ENCODE measurements around the gene PIGK.

Gene PIGK

DNA sequence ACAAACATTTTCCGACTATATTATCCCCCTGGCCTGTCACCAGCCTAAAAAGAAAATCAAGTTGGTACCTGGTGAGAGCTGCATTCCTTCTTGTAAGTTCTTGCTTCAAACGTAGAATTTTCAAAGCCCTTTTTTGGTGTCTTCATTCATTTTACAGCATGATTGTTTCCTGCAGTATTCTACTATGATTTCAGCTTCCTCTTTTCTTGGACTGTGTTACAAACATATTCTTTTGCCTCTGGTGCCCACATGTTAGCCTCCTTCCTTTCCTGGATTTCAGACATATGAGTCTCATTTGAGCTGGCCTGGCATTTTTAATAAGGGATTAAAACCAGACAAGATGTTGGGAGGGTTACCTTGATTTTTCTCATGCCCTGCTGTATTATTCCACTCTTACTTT is 142.5 kb downstream of the PIGK start:
- TF ChIP-seq, protein P1, sequence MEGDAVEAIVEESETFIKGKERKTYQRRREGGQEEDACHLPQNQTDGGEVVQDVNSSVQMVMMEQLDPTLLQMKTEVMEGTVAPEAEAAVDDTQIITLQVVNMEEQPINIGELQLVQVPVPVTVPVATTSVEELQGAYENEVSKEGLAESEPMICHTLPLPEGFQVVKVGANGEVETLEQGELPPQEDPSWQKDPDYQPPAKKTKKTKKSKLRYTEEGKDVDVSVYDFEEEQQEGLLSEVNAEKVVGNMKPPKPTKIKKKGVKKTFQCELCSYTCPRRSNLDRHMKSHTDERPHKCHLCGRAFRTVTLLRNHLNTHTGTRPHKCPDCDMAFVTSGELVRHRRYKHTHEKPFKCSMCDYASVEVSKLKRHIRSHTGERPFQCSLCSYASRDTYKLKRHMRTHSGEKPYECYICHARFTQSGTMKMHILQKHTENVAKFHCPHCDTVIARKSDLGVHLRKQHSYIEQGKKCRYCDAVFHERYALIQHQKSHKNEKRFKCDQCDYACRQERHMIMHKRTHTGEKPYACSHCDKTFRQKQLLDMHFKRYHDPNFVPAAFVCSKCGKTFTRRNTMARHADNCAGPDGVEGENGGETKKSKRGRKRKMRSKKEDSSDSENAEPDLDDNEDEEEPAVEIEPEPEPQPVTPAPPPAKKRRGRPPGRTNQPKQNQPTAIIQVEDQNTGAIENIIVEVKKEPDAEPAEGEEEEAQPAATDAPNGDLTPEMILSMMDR (conservative IDR thresholded peaks at IDR 0.05; ENCODE audit: control insufficient read depth, insufficient read depth, low read depth, low read length): no peak
- no peak overlapping the region for H3K4me3 ChIP-seq (ENCODE audit: control insufficient read depth, low read depth, low read length)
- DNase-seq (ENCODE audit: low read depth): no peak

DNA sequence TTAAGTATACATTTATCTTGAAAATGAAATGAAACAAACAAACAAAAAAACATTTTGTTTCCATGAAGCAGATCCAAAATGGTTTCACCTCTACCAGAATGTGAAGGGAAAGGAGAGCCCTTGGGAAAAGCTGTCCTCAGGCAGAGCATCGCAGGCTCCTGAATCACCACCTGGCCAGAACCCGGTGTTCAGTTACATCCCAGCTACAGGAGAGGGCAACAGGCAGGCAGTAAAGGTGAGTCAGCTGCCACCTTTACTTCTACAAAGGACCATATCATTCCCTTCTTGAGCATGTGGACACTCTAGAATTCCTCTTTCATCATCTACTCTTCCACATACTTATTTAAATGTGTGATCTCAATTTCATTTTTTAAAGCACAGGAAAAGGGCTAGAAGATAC is 151.2 kb downstream of the PIGK start:
- no peak for DNase-seq (ENCODE audit: low read depth)
- TF ChIP-seq, protein P1 (conservative IDR thresholded peaks at IDR 0.05; ENCODE audit: control insufficient read depth, insufficient read depth, low read depth, low read length): no peak
- no peak overlapping the region for H3K4me3 ChIP-seq (ENCODE audit: control insufficient read depth, low read depth, low read length)

DNA sequence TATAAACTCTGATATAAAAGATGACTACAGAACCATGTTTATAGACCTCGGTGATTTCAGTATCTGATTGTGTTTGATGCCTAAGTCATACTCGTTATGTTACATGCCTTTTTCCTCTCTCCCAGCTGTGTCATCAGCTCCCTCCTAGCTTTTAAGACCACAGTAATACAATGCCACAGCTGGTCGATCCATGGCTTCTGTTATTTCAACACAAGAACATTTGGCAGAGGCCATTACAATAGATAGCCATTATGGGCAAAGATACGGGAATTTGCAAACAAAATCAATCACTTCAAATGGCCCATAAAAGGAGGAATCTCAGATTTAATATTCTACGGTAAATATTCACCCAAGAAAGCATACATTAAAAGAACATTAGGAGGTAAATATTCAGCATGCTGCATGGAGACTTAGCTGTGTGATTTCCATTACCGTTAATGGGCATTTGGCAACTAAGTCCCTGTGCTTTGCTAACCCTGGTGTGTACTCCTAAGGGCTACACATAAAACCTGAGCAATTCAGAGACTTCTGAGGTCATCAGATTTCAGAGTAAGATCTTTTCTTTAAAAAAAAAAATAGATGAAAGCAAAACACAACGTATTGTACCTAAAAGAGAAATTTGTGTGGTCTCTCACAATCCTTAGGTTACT is 153.4 kb downstream of the PIGK start:
- TF ChIP-seq, protein P1 (conservative IDR thresholded peaks at IDR 0.05; ENCODE audit: control insufficient read depth, insufficient read depth, low read depth, low read length): no peak
- no peak overlapping the region for H3K4me3 ChIP-seq (ENCODE audit: control insufficient read depth, low read depth, low read length)
- DNase-seq (ENCODE audit: low read depth): no peak

DNA sequence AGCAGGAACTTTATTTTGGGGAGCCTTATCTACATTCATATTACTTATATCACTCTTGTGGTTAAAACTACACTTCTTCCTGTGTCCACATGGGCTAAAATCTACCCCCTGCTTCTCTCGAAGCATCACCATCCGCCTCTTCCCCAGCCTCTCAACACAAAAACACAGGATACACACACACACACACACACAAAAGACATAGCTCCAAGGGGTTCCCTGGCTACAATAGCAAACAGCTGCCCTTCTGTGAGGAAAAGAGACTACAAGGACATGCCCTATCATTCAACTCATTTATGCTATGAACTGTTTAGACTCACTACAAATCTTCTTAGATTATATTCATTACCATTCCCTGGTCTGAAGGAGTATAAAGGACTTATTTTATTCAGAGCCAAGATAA is 155.0 kb downstream of the PIGK start:
- TF ChIP-seq, protein P1 (conservative IDR thresholded peaks at IDR 0.05; ENCODE audit: control insufficient read depth, insufficient read depth, low read depth, low read length): no peak
- H3K4me3 ChIP-seq (ENCODE audit: control insufficient read depth, low read depth, low read length): no peak overlapping the region
- DNase-seq (ENCODE audit: low read depth): no peak

DNA sequence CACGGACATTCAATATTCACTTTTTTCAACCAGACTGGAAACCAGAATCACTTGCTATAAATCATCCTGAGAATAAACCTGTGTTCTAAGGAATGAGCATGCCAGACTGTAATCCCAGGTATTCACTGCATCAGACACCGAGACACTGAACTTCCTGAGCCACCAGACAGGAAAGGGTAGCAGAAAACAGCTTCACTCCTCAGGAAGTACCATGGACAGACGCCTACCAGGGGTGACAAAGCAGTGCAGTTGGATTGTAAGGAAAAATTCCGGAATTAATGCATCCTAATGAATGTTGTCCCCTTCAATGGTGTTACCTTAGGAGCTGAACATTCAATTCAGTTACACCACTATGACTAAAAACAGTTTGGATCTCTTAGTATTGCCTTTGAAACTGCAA is 156.1 kb downstream of the PIGK start:
- no peak overlapping the region for H3K4me3 ChIP-seq (ENCODE audit: control insufficient read depth, low read depth, low read length)
- peak; percentile 2 for DNase-seq (ENCODE audit: low read depth)
- TF ChIP-seq, protein P1 (conservative IDR thresholded peaks at IDR 0.05; ENCODE audit: control insufficient read depth, insufficient read depth, low read depth, low read length): no peak

DNA sequence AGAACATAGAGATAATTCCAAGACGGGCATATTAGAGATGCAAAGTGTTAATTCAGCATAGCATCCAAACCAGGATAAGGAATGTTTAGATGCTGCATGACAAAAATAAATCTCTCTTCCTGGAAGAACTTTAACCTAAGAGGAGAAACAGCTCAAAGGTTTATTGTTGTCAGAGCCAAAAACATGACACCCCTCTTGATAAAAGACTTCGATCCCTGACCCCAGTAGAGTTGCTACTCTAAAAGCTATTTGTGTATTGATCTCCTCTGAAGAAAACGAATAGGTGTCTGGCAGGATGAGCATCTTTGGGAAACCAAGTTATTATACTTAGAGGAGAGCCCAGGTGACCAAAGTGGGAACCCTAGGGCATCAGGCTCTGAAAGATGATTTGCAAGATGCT is 158.1 kb downstream of the PIGK start:
- TF ChIP-seq, protein P1 (conservative IDR thresholded peaks at IDR 0.05; ENCODE audit: control insufficient read depth, insufficient read depth, low read depth, low read length): no peak
- H3K4me3 ChIP-seq (ENCODE audit: control insufficient read depth, low read depth, low read length): no peak overlapping the region
- no peak for DNase-seq (ENCODE audit: low read depth)

DNA sequence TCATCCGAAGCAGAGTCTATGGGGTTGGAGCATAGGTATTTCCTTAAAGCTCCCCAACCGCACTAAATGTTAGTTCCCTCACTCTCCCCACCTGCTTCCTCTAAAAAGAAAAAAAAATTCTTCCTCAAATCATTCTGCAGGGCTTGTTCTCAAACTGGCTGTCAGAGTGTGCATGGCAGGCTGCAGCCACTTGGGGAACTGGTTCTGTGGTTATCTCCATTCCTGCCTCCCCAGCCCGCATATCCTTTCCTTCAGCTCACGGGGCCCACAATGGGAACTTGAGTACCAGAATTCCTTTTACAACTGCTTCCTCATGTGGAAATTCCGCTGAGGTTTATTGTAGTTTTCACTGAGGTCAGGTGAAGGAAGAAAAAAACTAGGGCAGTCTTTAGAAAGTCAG is 159.2 kb downstream of the PIGK start:
- H3K4me3 ChIP-seq (ENCODE audit: control insufficient read depth, low read depth, low read length): no peak overlapping the region
- TF ChIP-seq, protein P1 (conservative IDR thresholded peaks at IDR 0.05; ENCODE audit: control insufficient read depth, insufficient read depth, low read depth, low read length): no peak
- DNase-seq (ENCODE audit: low read depth): no peak

Measured in fibroblast of mammary gland (primary cell).